Stimulated activated naive CD4-positive, alpha-beta T cell (primary cell): ENCODE data around the gene RAB20.

Experiments used
- DNase-seq, 6 experiments: peaks; one replicate each; lab custom pipeline; 2025; lab: John Stamatoyannopoulos, UW

RAB20 gene

GRCh38 chr13:110529522-110530311 is 31.8 kb downstream of the RAB20 start:
- no peak for DNase-seq

- no peak for DNase-seq
Observed at GRCh38 chr13:110528911-110529310, 32.6 kb downstream of the RAB20 start.

GRCh38 chr13:110528371-110528770 is 33.2 kb downstream of the RAB20 start:
- DNase-seq = no peak

GRCh38 chr13:110525328-110526319 is 35.9 kb downstream of the RAB20 start:
- DNase-seq = peak in 2 of 6 experiments; percentile 10 to 11

- DNase-seq = peak in 2 of 6 experiments; percentile 7 to 8
Observed at GRCh38 chr13:110524541-110525257, 36.8 kb downstream of the RAB20 start.

GRCh38 chr13:110523838-110524540 is 37.5 kb downstream of the RAB20 start:
- DNase-seq = no peak

GRCh38 chr13:110523180-110523579 is 38.3 kb downstream of the RAB20 start:
- DNase-seq = no peak

- no peak for DNase-seq
Observed at GRCh38 chr13:110522721-110523120, 38.8 kb downstream of the RAB20 start.

GRCh38 chr13:110521946-110522345 is 39.6 kb downstream of the RAB20 start:
- no peak for DNase-seq

- no peak for DNase-seq
Observed at GRCh38 chr13:110521296-110521680, 40.2 kb downstream of the RAB20 start.

- no peak for DNase-seq
Observed at GRCh38 chr13:110520431-110521295, 40.9 kb downstream of the RAB20 start.

- no peak for DNase-seq
Observed at GRCh38 chr13:110519506-110519905, 42.0 kb downstream of the RAB20 start.

GRCh38 chr13:110519046-110519445 is 42.5 kb downstream of the RAB20 start:
- DNase-seq = no peak

- no peak for DNase-seq
Observed at GRCh38 chr13:110518571-110518970, 43.0 kb downstream of the RAB20 start.

- no peak for DNase-seq
Observed at GRCh38 chr13:110518226-110518525, 43.3 kb downstream of the RAB20 start.

GRCh38 chr13:110517505-110518225 is 43.9 kb downstream of the RAB20 start:
- no peak for DNase-seq

- DNase-seq = no peak
Observed at GRCh38 chr13:110516500-110516899, 45.0 kb downstream of the RAB20 start.

- no peak for DNase-seq
Observed at GRCh38 chr13:110512198-110512740, 49.3 kb downstream of the RAB20 start.

- no peak for DNase-seq
Observed at GRCh38 chr13:110511509-110512181, 49.9 kb downstream of the RAB20 start.
